ENCODE results near the gene SH2D5. TPM values are rescaled to one million over a fixed set of nuclear protein-coding genes. Genes with fewer than 3 reads are reported as not detected.

SH2D5 gene
- total RNA-seq, 1 experiment from 2014 or later, result 10.4 TPM

- Histone ChIP-seq H3K9me3 (ENCODE audit: control insufficient read depth in 1 of 2, insufficient read depth in 1 of 2, low read depth in 1 of 2, low read length in 2 of 2) (no peaks in the 10 kb centered on the region), H3K4me1 (ENCODE audit: control insufficient read depth in 1 of 2, insufficient read depth in 2 of 2, low read length in 2 of 2) (no peaks in the 10 kb centered on the region), H3K4me3 (replicated peaks in 1 of 2; ENCODE audit: low read depth in 1 of 2, low read length in 2 of 2) (no peak overlapping the region), H3K27ac (ENCODE audit: low read depth, low read length) (no peak overlapping the region), H3K9me2 (ENCODE audit: insufficient read depth) (no peaks in the 10 kb centered on the region), H3K4me2 (ENCODE audit: low read length) (no peak overlapping the region), H2AFZ (ENCODE audit: low read depth, low read length, poor library complexity, severe bottlenecking) (no peak overlapping the region), H4K20me1 (ENCODE audit: insufficient read depth) (no peaks in the 10 kb centered on the region), H3K27me3 (ENCODE audit: insufficient read depth, low read length) (no peaks in the 10 kb centered on the region), H3K36me3 (ENCODE audit: control insufficient read depth in 1 of 2, insufficient read depth in 2 of 2, low read length in 2 of 2) (no peaks in the 10 kb centered on the region), H3K79me2 (ENCODE audit: insufficient read depth, low read length) (no peaks in the 10 kb centered on the region), H3K9ac (ENCODE audit: low read length) (no peak overlapping the region)
- ATAC-seq (no peak), DNase-seq (ENCODE audit: low read depth, low spot score) (no peak)
- ChIA-PET CTCF (no interaction called here), POLR2A (no interaction called here), RAD21 (ENCODE audit: low non-redundant PET in 1 of 2, low total read pairs in 2 of 2, uncharacterized antibody in 2 of 2, unreplicated experiment in 2 of 2) (no interaction called here)
- TF ChIP-seq TCF7L2 (IDR thresholded peaks at IDR 0.05; ENCODE audit: borderline replicate concordance, extremely low read depth, insufficient read depth, insufficient read length), result no peak
- no peak for TF ChIP-seq SRF (IDR thresholded peaks at IDR 0.05; ENCODE audit: low read depth)
- TF ChIP-seq, protein P1, sequence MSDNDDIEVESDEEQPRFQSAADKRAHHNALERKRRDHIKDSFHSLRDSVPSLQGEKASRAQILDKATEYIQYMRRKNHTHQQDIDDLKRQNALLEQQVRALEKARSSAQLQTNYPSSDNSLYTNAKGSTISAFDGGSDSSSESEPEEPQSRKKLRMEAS (IDR thresholded peaks at IDR 0.05), result no peak
- no peak for TF ChIP-seq SIN3A (IDR thresholded peaks at IDR 0.05; ENCODE audit: low read depth)
- no peak for TF ChIP-seq FOSL1 (IDR thresholded peaks at IDR 0.05; ENCODE audit: low read depth)
- no peak for TF ChIP-seq EZH2phosphoT487 (IDR thresholded peaks at IDR 0.05; ENCODE audit: borderline replicate concordance)
- TF ChIP-seq, protein P2, sequence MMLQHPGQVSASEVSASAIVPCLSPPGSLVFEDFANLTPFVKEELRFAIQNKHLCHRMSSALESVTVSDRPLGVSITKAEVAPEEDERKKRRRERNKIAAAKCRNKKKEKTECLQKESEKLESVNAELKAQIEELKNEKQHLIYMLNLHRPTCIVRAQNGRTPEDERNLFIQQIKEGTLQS (IDR thresholded peaks at IDR 0.05), result no peak
- TF ChIP-seq, protein P3, sequence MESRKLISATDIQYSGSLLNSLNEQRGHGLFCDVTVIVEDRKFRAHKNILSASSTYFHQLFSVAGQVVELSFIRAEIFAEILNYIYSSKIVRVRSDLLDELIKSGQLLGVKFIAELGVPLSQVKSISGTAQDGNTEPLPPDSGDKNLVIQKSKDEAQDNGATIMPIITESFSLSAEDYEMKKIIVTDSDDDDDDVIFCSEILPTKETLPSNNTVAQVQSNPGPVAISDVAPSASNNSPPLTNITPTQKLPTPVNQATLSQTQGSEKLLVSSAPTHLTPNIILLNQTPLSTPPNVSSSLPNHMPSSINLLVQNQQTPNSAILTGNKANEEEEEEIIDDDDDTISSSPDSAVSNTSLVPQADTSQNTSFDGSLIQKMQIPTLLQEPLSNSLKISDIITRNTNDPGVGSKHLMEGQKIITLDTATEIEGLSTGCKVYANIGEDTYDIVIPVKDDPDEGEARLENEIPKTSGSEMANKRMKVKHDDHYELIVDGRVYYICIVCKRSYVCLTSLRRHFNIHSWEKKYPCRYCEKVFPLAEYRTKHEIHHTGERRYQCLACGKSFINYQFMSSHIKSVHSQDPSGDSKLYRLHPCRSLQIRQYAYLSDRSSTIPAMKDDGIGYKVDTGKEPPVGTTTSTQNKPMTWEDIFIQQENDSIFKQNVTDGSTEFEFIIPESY (IDR thresholded peaks at IDR 0.05; ENCODE audit: extremely low read depth, insufficient replicate concordance, low read length), result no peak
- TF ChIP-seq ZNF274 (IDR thresholded peaks at IDR 0.05; ENCODE audit: low read depth, low read length), result no peak
- no peak for TF ChIP-seq POLR2AphosphoS5 (IDR thresholded peaks at IDR 0.05; ENCODE audit: low read depth, low read length)
- TF ChIP-seq JUND (IDR thresholded peaks at IDR 0.05), result no peak
- no peak for TF ChIP-seq RAD21 (IDR thresholded peaks at IDR 0.05; ENCODE audit: low read depth)
- no peak for TF ChIP-seq ZFX (IDR thresholded peaks at IDR 0.05)
- no peak for TF ChIP-seq POLR2A (IDR thresholded peaks at IDR 0.05; ENCODE audit: borderline replicate concordance, extremely low read depth, insufficient read depth, insufficient read length)
- no peak for TF ChIP-seq EZH2 (IDR thresholded peaks at IDR 0.05)
- TF ChIP-seq ELF1 (IDR thresholded peaks at IDR 0.05; ENCODE audit: borderline replicate concordance, low read depth), result no peak
- no peak for TF ChIP-seq REST (IDR thresholded peaks at IDR 0.05; ENCODE audit: low read depth)
- no peak for TF ChIP-seq CBX3 (IDR thresholded peaks at IDR 0.05; ENCODE audit: low read depth)
- TF ChIP-seq SP1 (IDR thresholded peaks at IDR 0.05; ENCODE audit: low read depth), result no peak
- TF ChIP-seq, protein P4, sequence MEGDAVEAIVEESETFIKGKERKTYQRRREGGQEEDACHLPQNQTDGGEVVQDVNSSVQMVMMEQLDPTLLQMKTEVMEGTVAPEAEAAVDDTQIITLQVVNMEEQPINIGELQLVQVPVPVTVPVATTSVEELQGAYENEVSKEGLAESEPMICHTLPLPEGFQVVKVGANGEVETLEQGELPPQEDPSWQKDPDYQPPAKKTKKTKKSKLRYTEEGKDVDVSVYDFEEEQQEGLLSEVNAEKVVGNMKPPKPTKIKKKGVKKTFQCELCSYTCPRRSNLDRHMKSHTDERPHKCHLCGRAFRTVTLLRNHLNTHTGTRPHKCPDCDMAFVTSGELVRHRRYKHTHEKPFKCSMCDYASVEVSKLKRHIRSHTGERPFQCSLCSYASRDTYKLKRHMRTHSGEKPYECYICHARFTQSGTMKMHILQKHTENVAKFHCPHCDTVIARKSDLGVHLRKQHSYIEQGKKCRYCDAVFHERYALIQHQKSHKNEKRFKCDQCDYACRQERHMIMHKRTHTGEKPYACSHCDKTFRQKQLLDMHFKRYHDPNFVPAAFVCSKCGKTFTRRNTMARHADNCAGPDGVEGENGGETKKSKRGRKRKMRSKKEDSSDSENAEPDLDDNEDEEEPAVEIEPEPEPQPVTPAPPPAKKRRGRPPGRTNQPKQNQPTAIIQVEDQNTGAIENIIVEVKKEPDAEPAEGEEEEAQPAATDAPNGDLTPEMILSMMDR (IDR thresholded peaks at IDR 0.05 in 2 of 3, conservative IDR thresholded peaks at IDR 0.05 in 1 of 3; ENCODE audit: borderline replicate concordance in 1 of 3, insufficient read depth in 1 of 3, low read depth in 2 of 3, low read length in 2 of 3), result no peak
- BruUV-seq (replicated peaks), result no TSS peak
- intact Hi-C loops (cut with micrococcal nuclease), result no loop called here
Observed at GRCh38 chr1:20708891-20709290, 23.6 kb downstream of the SH2D5 start.
